Ovary (tissue), 3 donors: Measurements from ENCODE around the gene FCRL5.

Source experiments
- EP300 ChIP-seq: sonication (generic); formaldehyde crosslinking; IDR thresholded peaks from one replicate; pipeline ENCODE4 v1.6.1; 2017; ENCODE audit warnings: antibody characterized with exemption
- POLR2A ChIP-seq: fragments of 450-650 bp; IDR thresholded peaks from one replicate; pipeline ENCODE4 v1.6.1; 2017; ENCODE audit warnings: antibody characterized with exemption, mild to moderate bottlenecking, moderate library complexity
- TF ChIP-seq, protein P1 (sequence below), 3 donors: fragments of 450-650 bp in 2 of 3; fragments of 200-600 bp in 1 of 3; IDR thresholded peaks; one replicate each; pipeline versions ENCODE4 v1.5.1 to v1.8.0; 2016 to 2022; ENCODE audit warnings: antibody characterized with exemption in 3 of 3, mild to moderate bottlenecking in 1 of 3
- donor health status: DM: no; HTN: no; CAD: no.

DNA sequence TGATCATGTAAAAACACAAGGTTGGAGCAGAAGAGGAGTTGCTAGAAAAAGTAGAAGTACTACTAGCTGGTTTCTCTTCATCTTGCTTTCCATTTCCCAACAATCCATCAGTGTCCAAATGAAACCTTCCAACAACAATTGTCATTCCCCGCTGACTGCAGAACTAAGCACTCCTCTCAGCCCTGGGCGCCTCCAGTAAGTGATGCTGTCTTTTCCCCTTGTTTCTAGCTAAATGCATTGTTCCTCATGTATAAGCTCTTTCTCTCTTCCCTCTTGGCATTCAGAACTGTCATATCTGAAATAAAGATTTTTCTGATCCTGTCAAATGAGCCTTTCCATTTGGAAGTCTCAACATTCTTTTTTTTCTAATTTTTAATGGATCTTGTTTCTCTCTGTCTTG is 68.7 kb downstream of the FCRL5 start:
- no peak for TF ChIP-seq POLR2A
- TF ChIP-seq, protein P1, sequence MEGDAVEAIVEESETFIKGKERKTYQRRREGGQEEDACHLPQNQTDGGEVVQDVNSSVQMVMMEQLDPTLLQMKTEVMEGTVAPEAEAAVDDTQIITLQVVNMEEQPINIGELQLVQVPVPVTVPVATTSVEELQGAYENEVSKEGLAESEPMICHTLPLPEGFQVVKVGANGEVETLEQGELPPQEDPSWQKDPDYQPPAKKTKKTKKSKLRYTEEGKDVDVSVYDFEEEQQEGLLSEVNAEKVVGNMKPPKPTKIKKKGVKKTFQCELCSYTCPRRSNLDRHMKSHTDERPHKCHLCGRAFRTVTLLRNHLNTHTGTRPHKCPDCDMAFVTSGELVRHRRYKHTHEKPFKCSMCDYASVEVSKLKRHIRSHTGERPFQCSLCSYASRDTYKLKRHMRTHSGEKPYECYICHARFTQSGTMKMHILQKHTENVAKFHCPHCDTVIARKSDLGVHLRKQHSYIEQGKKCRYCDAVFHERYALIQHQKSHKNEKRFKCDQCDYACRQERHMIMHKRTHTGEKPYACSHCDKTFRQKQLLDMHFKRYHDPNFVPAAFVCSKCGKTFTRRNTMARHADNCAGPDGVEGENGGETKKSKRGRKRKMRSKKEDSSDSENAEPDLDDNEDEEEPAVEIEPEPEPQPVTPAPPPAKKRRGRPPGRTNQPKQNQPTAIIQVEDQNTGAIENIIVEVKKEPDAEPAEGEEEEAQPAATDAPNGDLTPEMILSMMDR (IDR thresholded peaks at IDR 0.05): no peak
- no peak for TF ChIP-seq EP300
